Panc1 (cell line): Measurements from ENCODE around the gene EGFL7. TPM values are rescaled to one million over a fixed set of nuclear protein-coding genes. Genes with fewer than 3 reads are reported as not detected.

ENCODE experiments used
- ATAC-seq: fragments of 200-7000 bp; cut with Tn5 transposase; 2 replicates; pipeline ENCODE4 v1.9.1; 2020; ENCODE audit warnings: mild to moderate bottlenecking, moderate library complexity
- BruUV-seq: library from RNA; stranded (reverse); fragments of 400-500 nt; replicated peaks from 2 replicates; lab custom pipeline; 2021; lab: Mats Ljungman, UMichigan
- CTCF ChIA-PET: fragments of 300-600 bp; sonication (Branson Sonifier 250); formaldehyde crosslinking; loops from one replicate; lab custom pipeline; 2022; ENCODE audit warnings: antibody characterized with exemption; lab: Charles Lee
- POLR2A ChIA-PET: fragments of 300-600 bp; sonication (Branson Sonifier 250); formaldehyde crosslinking; loops from one replicate; lab custom pipeline; 2022; ENCODE audit warnings: antibody characterized with exemption; lab: Charles Lee
- DNase-seq: peaks from one replicate; pipeline ENCODE4 v3.0.0-alpha.2; 2010; ENCODE audit warnings: low read depth, low spot score
- H3K27ac ChIP-seq: 2 replicates; pipeline ENCODE4 v1.5.1; 2011; ENCODE audit warnings: mild to moderate bottlenecking, low read length, inconsistent platforms
- H3K27me3 ChIP-seq: fragments of 200-500 bp; sonication (Bioruptor generic); 2 replicates; pipeline ENCODE4 v1.6.0; 2014; ENCODE audit warnings: low read length, inconsistent platforms; ENCODE audit not compliant: control insufficient read depth, insufficient read depth
- H3K36me3 ChIP-seq: fragments of 200-500 bp; sonication (Bioruptor generic); 2 replicates; pipeline ENCODE4 v1.5.1; 2014; ENCODE audit warnings: inconsistent platforms, mild to moderate bottlenecking, low read length, moderate library complexity; ENCODE audit not compliant: control insufficient read depth, insufficient read depth
- H3K4me1 ChIP-seq: 2 replicates; pipeline ENCODE4 v1.5.1; 2011; ENCODE audit warnings: inconsistent platforms, mild to moderate bottlenecking, low read length, moderate library complexity; ENCODE audit not compliant: control insufficient read depth, insufficient read depth
- H3K4me3 ChIP-seq, 2 experiments: 2 replicates each; pipeline ENCODE4 v1.5.1; 2011 to 2012; ENCODE audit warnings: low read depth in 2 of 2, low read length in 2 of 2, mild to moderate bottlenecking in 2 of 2, inconsistent platforms in 1 of 2, moderate library complexity in 1 of 2
- H3K9me3 ChIP-seq: fragments of 200-500 bp; sonication (Bioruptor generic); 2 replicates; pipeline ENCODE4 v1.5.1; 2014; ENCODE audit warnings: low read depth, mild to moderate bottlenecking, inconsistent platforms, low read length, moderate library complexity; ENCODE audit not compliant: control insufficient read depth, insufficient read depth
- POLR2AphosphoS5 ChIP-seq: IDR thresholded peaks from 2 replicates; pipeline ENCODE4 v1.6.1; 2012; ENCODE audit warnings: mild to moderate bottlenecking, low read depth, low read length, moderate library complexity
- SIN3A ChIP-seq: IDR thresholded peaks from 2 replicates; pipeline ENCODE4 v1.6.1; 2012; ENCODE audit warnings: low read depth, mild to moderate bottlenecking, low read length, moderate library complexity, borderline replicate concordance; ENCODE audit not compliant: insufficient read depth
- TCF7L2 ChIP-seq: IDR thresholded peaks from 2 replicates; pipeline ENCODE4 v1.6.1; 2011; ENCODE audit warnings: mild to moderate bottlenecking, low read depth, low read length, inconsistent platforms
- in situ Hi-C: cut with HindIII; loops from 2 replicates; pipeline ENCODE4 v1.10.0; 2016; ENCODE audit warnings: low sequenced_read_pairs, low pct_unique_long_range_greater_than_20kb
- intact Hi-C: fragments of 100-400 bp; cut with micrococcal nuclease; formaldehyde crosslinking; loops from one replicate; pipeline ENCODE4 v1.10.0; 2022; ENCODE audit not compliant: unreplicated experiment
- total RNA-seq: library from RNA; stranded (reverse); gene quantifications from one replicate; pipeline ENCODE4 v1.2.1, GENCODE V29; 2021; ENCODE audit not compliant: unreplicated experiment
- TF ChIP-seq, protein P1 (sequence below): fragments of 450-650 bp; IDR thresholded peaks from 2 replicates; pipeline ENCODE4 v1.5.1; 2017; ENCODE audit warnings: mild to moderate bottlenecking
- TF ChIP-seq, protein P2 (sequence below), 2 experiments: IDR thresholded peaks; 2 replicates each; pipeline ENCODE4 v1.6.1; 2011 to 2012; ENCODE audit warnings: low read depth in 2 of 2, control low read depth in 1 of 2, low read length in 1 of 2, mild to moderate bottlenecking in 1 of 2, moderate library complexity in 1 of 2; ENCODE audit not compliant: insufficient read depth in 1 of 2

Gene EGFL7
- total RNA-seq, 1 experiment from 2014 or later: 42.3 TPM

DNA sequence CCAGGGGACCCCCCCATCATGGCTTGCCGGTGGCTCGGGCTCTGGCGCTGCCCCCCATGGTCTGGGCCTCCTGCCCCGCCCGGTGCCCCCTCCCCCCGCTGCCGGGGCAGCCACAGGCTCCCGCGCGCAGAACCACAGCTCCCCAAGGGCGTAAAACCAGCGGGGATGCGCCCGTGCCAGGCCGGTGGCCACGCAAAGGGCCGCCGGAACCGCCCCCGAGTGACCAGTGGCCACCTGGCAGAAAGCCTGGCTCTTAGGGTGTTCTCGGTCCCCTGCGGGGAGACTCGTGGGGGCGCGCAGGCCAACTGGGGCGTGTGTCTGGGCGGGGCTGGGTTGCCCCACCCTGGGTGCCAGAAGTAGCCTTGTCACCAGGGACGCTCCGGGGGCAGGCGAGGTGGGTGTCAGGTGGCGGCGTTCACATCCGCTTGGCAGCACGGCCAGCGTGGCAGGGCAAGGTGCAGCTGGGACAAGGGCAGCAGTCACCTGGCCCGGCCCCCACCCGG lies 25.1 kb downstream of the EGFL7 start:
- H3K4me1 ChIP-seq: peaks cover 28% of the 10 kb centered on the region
- H3K27me3 ChIP-seq: no peaks in the 10 kb centered on the region
- ChIA-PET CTCF (no interaction called here), POLR2A (no interaction called here)
- in situ Hi-C loops (no loop called here), intact Hi-C loops (no loop called here)
- BruUV-seq: no TSS peak
- no peaks in the 10 kb centered on the region for H3K9me3 ChIP-seq
- peak overlapping the region; percentile 21 to 34; a peak in 3 of 4 replicates for H3K4me3 ChIP-seq
- H3K27ac ChIP-seq: no peak overlapping the region
- DNase-seq (no peak), ATAC-seq (peak; percentile 8; the same call in 1 of the 2 replicates)
- TF ChIP-seq, protein P1, sequence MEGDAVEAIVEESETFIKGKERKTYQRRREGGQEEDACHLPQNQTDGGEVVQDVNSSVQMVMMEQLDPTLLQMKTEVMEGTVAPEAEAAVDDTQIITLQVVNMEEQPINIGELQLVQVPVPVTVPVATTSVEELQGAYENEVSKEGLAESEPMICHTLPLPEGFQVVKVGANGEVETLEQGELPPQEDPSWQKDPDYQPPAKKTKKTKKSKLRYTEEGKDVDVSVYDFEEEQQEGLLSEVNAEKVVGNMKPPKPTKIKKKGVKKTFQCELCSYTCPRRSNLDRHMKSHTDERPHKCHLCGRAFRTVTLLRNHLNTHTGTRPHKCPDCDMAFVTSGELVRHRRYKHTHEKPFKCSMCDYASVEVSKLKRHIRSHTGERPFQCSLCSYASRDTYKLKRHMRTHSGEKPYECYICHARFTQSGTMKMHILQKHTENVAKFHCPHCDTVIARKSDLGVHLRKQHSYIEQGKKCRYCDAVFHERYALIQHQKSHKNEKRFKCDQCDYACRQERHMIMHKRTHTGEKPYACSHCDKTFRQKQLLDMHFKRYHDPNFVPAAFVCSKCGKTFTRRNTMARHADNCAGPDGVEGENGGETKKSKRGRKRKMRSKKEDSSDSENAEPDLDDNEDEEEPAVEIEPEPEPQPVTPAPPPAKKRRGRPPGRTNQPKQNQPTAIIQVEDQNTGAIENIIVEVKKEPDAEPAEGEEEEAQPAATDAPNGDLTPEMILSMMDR: no peak
- TF ChIP-seq, protein P2, sequence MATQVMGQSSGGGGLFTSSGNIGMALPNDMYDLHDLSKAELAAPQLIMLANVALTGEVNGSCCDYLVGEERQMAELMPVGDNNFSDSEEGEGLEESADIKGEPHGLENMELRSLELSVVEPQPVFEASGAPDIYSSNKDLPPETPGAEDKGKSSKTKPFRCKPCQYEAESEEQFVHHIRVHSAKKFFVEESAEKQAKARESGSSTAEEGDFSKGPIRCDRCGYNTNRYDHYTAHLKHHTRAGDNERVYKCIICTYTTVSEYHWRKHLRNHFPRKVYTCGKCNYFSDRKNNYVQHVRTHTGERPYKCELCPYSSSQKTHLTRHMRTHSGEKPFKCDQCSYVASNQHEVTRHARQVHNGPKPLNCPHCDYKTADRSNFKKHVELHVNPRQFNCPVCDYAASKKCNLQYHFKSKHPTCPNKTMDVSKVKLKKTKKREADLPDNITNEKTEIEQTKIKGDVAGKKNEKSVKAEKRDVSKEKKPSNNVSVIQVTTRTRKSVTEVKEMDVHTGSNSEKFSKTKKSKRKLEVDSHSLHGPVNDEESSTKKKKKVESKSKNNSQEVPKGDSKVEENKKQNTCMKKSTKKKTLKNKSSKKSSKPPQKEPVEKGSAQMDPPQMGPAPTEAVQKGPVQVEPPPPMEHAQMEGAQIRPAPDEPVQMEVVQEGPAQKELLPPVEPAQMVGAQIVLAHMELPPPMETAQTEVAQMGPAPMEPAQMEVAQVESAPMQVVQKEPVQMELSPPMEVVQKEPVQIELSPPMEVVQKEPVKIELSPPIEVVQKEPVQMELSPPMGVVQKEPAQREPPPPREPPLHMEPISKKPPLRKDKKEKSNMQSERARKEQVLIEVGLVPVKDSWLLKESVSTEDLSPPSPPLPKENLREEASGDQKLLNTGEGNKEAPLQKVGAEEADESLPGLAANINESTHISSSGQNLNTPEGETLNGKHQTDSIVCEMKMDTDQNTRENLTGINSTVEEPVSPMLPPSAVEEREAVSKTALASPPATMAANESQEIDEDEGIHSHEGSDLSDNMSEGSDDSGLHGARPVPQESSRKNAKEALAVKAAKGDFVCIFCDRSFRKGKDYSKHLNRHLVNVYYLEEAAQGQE (IDR thresholded peaks at IDR 0.05; ENCODE audit: insufficient read depth in 1 of 2, low read depth in 2 of 2, low read length in 1 of 2): no peak
- TF ChIP-seq POLR2AphosphoS5 (no peak), TCF7L2 (no peak), SIN3A (no peak)
- H3K36me3 ChIP-seq: no peaks in the 10 kb centered on the region

DNA sequence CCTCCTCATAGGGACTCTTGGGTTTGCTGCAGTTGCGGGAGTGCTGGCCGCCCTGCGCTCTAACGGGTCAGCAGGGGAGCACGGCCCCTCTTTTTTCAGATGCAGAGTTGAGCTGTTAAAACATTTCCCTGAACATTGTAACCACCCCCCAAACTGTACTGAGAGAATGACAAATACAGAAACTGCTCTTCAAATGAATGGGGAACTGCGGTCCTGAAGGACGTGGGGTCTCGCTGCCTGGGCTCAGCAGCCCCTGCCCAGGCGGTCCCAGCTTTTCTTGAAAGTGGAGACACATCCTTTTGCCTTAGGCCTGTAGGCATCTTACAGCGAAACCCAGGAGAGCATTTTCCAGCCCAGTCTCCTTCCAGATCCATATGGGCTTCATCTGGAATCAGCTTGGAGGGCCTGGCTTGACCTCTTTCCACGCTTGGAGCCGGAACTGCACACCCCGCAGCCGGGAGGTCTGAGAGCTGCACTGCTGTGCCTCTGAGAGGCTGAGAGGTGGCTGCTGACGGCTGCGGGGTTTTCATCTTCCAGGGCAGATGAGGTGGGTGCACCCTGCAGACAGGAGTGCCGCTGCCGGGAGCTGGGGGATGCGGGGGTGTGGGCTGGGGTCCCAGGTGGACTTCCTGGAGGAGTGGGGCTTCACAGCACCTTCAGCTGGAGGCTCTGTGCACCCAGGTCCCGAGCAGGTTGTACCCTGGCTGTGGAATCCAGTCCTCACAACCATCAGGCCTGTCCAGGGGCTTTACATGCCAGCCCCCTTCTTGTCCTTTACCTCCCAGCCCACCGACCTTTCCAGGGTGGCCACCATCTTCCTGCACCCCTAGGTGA lies 25.8 kb downstream of the EGFL7 start:
- POLR2A ChIA-PET: no interaction called here
- no peak overlapping the region for H3K27ac ChIP-seq

More for the DNA sequence above, 25.8 kb downstream of the EGFL7 start:
- Histone ChIP-seq H3K36me3 (no peaks in the 10 kb centered on the region), H3K9me3 (no peaks in the 10 kb centered on the region), H3K27me3 (no peaks in the 10 kb centered on the region), H3K4me3 (no peak overlapping the region), H3K4me1 (peaks cover 35% of the 10 kb centered on the region)
- CTCF ChIA-PET: no interaction called here
- ATAC-seq: no peak
- TF ChIP-seq, protein P1: no peak
- TF ChIP-seq TCF7L2 (no peak), POLR2AphosphoS5 (no peak), SIN3A (no peak)
- TF ChIP-seq, protein P2 (IDR thresholded peaks at IDR 0.05; ENCODE audit: insufficient read depth in 1 of 2, low read depth in 2 of 2, low read length in 1 of 2): no peak
- in situ Hi-C loops: no loop called here
- BruUV-seq: no TSS peak
- DNase-seq: no peak
- intact Hi-C loops: no loop called here
